ENCODE results near the gene ITPR2. TPM values are rescaled to one million over a fixed set of nuclear protein-coding genes. Genes with fewer than 3 reads are reported as not detected.

Gene ITPR2
- total RNA-seq, 2 experiments from 2014 or later, result 25.6 to 44.7 TPM

GRCh38 chr12:26461776-26462175 is 371.2 kb downstream of the ITPR2 start:
- CTCF ChIA-PET (ENCODE audit: unreplicated experiment), result no interaction called here
- Histone ChIP-seq H3K79me2 (ENCODE audit: insufficient read depth, low read depth, low read length) (no peaks in the 10 kb centered on the region), H2AFZ (ENCODE audit: low read length) (no peak overlapping the region), H4K20me1 (ENCODE audit: insufficient read depth, low read length) (no peaks in the 10 kb centered on the region), H3K36me3 (ENCODE audit: insufficient read depth, low read length) (no peaks in the 10 kb centered on the region), H3K9me3 (ENCODE audit: low read length) (no peaks in the 10 kb centered on the region), H3K4me3 (ENCODE audit: low read depth, low read length, poor library complexity, severe bottlenecking) (no peak overlapping the region), H3K4me2 (ENCODE audit: low read length) (no peak overlapping the region), H3K27ac (ENCODE audit: low read depth, low read length, poor library complexity, severe bottlenecking) (no peak overlapping the region), H3K4me1 (ENCODE audit: insufficient read depth, low read length, poor library complexity, severe bottlenecking) (no peaks in the 10 kb centered on the region), H3K9me2 (ENCODE audit: insufficient read depth, low read length) (no peaks in the 10 kb centered on the region)
- POLR2A ChIA-PET, result interaction anchor here (0.6 kb wide), 1 partner anchor 617 kb away, joined by 3 read pairs; no protein-coding TSS in a partner anchor
- intact Hi-C loops (cut with micrococcal nuclease; ENCODE audit: unreplicated experiment), result no loop called here
- DNase-seq (ENCODE audit: low spot score), result no peak
- BruUV-seq (replicated peaks), result no TSS peak
- TF ChIP-seq CTCF (conservative IDR thresholded peaks at IDR 0.05; ENCODE audit: low read length) (no peak), EZH2phosphoT487 (IDR thresholded peaks at IDR 0.05; ENCODE audit: borderline replicate concordance, low read depth, low read length) (no peak)

- POLR2A ChIA-PET, result interaction anchor here (1.1 to 1.6 kb wide), 2 partner anchors 9 to 24 kb away, joined by 3 to 4 read pairs; no protein-coding TSS in a partner anchor
- no TSS peak for BruUV-seq (replicated peaks)
- Histone ChIP-seq H2AFZ (ENCODE audit: low read length) (no peak overlapping the region), H3K36me3 (ENCODE audit: insufficient read depth, low read length) (no peaks in the 10 kb centered on the region), H4K20me1 (ENCODE audit: insufficient read depth, low read length) (no peaks in the 10 kb centered on the region), H3K27ac (ENCODE audit: low read depth, low read length, poor library complexity, severe bottlenecking) (no peak overlapping the region), H3K4me2 (ENCODE audit: low read length) (no peak overlapping the region), H3K4me3 (ENCODE audit: low read depth, low read length, poor library complexity, severe bottlenecking) (no peak overlapping the region), H3K79me2 (ENCODE audit: insufficient read depth, low read depth, low read length) (no peaks in the 10 kb centered on the region), H3K9me3 (ENCODE audit: low read length) (no peaks in the 10 kb centered on the region), H3K9me2 (ENCODE audit: insufficient read depth, low read length) (no peaks in the 10 kb centered on the region), H3K4me1 (ENCODE audit: insufficient read depth, low read length, poor library complexity, severe bottlenecking) (no peaks in the 10 kb centered on the region)
- no peak for DNase-seq (ENCODE audit: low spot score)
- CTCF ChIA-PET (ENCODE audit: unreplicated experiment), result no interaction called here
- intact Hi-C loops (cut with micrococcal nuclease; ENCODE audit: unreplicated experiment), result no loop called here
- TF ChIP-seq EZH2phosphoT487 (IDR thresholded peaks at IDR 0.05; ENCODE audit: borderline replicate concordance, low read depth, low read length) (no peak), CTCF (conservative IDR thresholded peaks at IDR 0.05; ENCODE audit: low read length) (no peak)
Measured at GRCh38 chr12:26460361-26460760, 372.6 kb downstream of the ITPR2 start.

GRCh38 chr12:26455936-26456574 is 376.9 kb downstream of the ITPR2 start:
- Histone ChIP-seq H3K4me2 (ENCODE audit: low read length) (no peak overlapping the region), H4K20me1 (ENCODE audit: insufficient read depth, low read length) (no peaks in the 10 kb centered on the region), H3K27ac (ENCODE audit: low read depth, low read length, poor library complexity, severe bottlenecking) (no peak overlapping the region), H3K4me3 (ENCODE audit: low read depth, low read length, poor library complexity, severe bottlenecking) (no peak overlapping the region), H3K4me1 (ENCODE audit: insufficient read depth, low read length, poor library complexity, severe bottlenecking) (no peaks in the 10 kb centered on the region), H2AFZ (ENCODE audit: low read length) (no peak overlapping the region), H3K9me3 (ENCODE audit: low read length) (no peaks in the 10 kb centered on the region), H3K79me2 (ENCODE audit: insufficient read depth, low read depth, low read length) (no peaks in the 10 kb centered on the region), H3K9me2 (ENCODE audit: insufficient read depth, low read length) (no peaks in the 10 kb centered on the region), H3K36me3 (ENCODE audit: insufficient read depth, low read length) (no peaks in the 10 kb centered on the region)
- BruUV-seq (replicated peaks), result no TSS peak
- POLR2A ChIA-PET, result no interaction called here
- no peak for TF ChIP-seq EZH2phosphoT487 (IDR thresholded peaks at IDR 0.05; ENCODE audit: borderline replicate concordance, low read depth, low read length)
- TF ChIP-seq CTCF (conservative IDR thresholded peaks at IDR 0.05; ENCODE audit: low read length), result no peak
- intact Hi-C loops (cut with micrococcal nuclease; ENCODE audit: unreplicated experiment), result no loop called here
- CTCF ChIA-PET (ENCODE audit: unreplicated experiment), result no interaction called here
- DNase-seq (ENCODE audit: low spot score), result no peak
